Measurements from ENCODE around the gene KIF11.

DNA sequence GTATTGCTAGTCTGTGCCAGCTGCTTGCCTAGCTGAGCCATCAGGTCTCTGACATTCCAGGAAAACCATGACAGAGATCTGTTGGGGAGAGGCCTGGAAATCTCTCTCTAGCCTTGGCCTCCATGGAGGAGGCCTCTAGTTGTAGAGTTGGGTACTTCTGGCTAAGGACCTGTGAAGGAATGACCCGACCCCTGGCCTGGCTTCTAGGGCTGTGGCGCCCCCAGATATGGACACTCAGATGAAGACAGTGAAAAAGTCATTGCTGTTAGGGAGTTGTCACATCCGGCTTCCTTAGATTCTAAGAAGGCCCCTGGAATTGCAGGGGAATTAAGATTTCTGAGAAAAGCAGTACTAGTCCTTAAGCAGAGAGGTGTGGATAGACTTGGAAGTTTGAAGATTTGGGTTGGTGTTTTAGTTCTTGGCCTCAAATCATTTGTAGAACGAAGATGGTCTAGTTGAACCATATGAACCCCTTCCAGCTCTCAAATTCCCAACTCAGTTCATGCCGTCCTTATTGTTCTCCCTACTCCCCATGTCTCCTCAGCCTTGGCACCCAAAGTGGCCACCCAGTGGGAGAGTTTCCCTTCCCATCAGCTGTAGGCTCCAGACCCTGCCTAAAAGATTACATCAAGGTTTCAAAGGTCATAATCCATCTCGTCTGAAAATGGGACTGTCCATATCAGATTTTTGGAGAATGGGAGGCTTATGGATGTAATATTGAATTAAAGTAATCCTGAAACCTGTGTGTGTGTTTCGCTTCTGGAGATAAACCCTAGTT, 103.9 kb downstream of the KIF11 start:
- TF ChIP-seq, protein P1, sequence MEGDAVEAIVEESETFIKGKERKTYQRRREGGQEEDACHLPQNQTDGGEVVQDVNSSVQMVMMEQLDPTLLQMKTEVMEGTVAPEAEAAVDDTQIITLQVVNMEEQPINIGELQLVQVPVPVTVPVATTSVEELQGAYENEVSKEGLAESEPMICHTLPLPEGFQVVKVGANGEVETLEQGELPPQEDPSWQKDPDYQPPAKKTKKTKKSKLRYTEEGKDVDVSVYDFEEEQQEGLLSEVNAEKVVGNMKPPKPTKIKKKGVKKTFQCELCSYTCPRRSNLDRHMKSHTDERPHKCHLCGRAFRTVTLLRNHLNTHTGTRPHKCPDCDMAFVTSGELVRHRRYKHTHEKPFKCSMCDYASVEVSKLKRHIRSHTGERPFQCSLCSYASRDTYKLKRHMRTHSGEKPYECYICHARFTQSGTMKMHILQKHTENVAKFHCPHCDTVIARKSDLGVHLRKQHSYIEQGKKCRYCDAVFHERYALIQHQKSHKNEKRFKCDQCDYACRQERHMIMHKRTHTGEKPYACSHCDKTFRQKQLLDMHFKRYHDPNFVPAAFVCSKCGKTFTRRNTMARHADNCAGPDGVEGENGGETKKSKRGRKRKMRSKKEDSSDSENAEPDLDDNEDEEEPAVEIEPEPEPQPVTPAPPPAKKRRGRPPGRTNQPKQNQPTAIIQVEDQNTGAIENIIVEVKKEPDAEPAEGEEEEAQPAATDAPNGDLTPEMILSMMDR (conservative IDR thresholded peaks at IDR 0.05; ENCODE audit: low read depth, low read length): no peak
- TF ChIP-seq POLR2A (IDR thresholded peaks at IDR 0.05; ENCODE audit: low read depth, low read length): no peak
- no peak for TF ChIP-seq MAFK (IDR thresholded peaks at IDR 0.05; ENCODE audit: low read depth, low read length)
